CD4-positive, alpha-beta T cell treated with Interleukin-1 beta for 1 hour (primary cell): ENCODE data around the gene LRPAP1.
"Not testable (repeated sequence)": the region's sequence is repeated elsewhere in the genome, so short reads cannot be mapped to it uniquely, and the experiment has no call there.

Source experiments
- DNase-seq, 2 donors: peaks; one replicate each; pipeline ENCODE4 v3.0.0-alpha.2; 2020 to 2022

Gene LRPAP1

DNA sequence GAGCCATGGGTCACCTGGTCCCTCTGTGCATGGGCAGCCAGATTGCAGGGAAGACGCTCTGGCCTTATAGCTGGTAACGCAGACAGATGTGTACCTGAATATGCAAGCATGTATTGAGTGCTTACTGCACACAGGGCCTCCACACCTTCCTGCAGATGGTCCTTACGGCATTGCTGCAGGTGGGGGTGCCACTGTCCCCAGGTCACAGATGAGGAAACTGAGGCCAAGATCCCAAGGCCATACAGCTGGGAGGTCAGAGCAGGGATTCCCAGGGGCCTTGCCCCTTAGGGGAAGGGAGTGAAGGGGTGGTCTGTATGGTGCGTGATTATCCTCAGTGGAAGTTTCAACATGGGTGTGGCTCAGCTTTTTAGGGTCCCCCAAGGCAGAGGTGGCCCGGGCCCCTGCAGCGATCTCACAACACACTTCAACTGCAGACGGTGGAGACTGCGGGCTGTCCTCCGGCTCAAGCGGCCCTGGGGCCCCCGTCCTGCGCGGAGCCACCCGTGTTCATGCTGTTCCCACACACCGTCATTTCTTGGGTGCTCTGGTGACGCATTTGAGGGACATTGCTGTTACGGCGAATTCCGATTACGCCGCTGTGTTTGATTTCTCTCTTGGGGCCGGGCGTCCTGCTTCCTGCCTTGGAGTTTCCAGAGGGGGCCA lies 61.0 kb downstream of the LRPAP1 start:
- no peak for DNase-seq

DNA sequence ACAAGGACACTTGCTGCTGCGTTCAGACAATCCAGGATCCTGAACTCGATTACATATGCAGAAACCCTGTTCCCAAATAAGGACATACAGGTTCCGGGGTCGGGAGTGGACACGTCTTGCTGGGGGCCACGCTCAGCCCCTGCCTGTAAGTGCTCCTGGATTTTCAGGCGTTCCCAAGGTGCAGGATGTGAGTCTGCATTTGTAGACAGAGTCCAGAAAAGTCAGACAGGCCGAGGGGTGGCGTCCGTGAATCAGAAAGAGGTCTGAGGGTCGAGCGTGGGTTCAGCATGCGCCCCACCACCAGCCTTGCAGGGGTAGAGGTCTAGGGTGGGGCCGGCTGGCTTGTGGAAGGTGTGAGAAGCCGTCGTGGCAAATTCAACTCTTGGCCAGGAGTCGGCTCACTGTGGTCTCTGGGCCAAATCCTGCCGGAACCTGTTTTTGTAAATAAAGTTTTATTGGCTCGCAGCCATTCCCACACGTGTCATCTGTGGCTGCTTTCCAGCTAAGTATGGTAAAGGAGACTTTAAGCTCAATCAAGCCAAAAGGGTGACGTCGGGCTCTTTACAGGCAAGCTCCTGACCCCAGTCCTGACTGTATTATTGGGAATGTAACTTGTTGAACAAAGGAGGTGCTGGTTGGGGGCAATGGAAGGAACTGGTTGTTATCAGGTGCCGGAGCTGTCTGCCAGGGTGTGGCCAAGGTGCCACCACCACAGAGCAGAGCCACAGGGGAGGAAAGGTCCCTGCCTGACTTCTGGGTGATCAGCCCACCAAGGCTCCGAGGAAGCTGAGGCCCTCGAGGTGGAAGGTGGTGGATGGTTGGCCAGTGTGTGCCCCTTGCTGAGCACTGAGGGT lies 61.8 kb downstream of the LRPAP1 start:
- no peak for DNase-seq

GRCh38 chr4:3469386-3470243 lies 62.6 kb downstream of the LRPAP1 start:
- DNase-seq: no peak

DNA sequence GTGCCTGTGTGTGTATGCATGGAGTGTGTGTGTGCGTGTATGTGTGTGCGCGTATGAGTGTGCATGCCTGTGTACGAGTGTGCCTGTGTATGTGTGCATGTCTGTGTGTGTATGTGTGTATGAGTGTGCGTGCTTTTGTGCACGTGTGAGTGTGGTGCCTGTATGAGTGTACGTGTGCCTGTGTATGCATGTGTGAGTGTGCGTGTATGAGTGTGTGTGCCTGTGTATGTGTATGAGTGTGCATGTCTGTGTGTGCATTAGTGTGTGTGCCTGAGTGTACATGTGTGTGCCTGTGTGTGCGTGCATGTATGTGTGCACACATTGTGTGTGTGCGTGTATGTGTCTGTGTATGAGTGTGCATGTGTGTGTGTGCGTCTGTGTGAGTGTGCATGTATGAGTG lies 63.4 kb downstream of the LRPAP1 start:
- DNase-seq: no peak

DNA sequence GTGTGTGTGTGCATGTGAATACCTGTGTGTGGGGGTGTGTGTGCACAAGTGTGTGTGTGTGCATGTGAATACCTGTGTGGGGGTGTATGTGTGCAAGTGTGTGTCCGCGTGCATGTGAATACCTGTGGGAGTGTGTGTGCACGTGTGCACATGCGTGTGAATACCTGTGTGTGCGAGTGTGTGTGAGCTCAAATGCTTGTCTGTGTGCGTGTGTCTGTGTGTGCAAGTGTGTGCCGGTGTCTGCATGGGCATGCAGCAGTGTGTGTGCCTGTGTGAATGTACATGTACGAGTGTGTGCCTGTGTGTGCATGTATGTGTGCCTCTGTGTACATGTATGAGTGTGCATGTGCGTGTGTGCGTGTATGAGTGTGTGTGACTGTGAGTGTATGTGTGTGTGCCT lies 64.1 kb downstream of the LRPAP1 start:
- no peak for DNase-seq

DNA sequence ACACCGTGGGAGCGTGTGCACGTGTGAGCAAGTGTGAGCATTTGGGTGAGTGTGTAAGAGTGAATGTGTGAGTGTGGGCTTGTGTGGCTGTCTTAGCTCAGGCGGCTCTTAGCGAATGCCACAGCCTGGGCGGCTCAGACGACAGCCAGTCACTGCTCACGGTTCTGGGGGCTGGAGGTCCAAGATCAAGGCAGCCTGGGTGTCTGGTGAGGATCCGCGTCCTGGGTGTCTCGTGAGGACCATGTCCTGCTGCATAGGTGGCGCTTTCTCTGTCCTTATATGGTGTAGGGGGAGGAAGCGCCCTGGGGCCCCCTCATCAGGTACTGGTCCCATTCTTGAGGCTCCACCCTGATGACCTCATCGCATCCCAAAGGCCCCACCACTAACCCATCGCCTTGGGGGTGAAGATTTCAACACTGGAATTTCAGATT lies 64.6 kb downstream of the LRPAP1 start:
- no peak for DNase-seq

DNA sequence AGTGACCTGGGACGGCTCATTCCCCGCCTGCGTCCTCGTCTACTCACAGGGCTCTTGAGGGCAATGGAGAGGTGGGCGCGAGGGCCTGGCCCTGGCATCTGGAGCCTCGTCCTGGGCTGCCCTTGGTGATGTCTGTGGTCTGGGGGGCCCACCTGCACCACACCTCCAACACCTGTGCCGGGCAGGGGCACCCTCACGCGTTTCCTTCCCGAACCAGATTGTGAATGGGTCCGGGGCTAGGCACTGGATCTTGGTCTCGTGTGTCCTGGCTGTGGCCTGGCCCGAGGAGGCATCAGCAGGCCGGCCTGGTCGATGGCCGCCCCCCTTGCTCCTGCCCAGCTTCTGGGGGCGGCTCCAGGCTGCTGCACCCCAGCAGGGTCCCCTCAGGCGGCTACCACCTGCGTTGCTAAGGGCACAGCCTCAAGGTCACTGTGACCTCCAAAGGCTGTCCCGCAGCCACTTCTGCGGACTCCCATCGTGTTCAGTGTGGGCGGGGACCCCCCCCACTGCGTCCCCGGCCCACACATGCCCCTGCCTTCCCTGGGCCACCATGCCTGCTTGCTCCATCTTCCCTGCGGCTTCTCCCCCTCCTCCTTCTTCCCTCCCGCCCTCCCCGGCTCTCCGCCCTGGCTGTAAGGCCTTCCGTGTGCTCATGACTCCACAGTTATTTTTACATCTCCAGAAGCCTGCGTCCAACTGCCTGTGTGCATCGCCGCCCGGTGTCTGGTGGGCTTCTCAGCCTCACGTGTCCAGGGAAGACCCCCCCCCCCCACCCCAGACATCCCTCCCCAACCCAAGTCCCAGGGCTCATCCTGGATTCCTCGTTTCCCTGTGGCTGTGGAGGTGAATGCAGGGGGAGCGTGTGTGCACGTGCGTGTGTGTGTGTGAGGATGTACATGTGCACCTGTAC lies 65.3 kb downstream of the LRPAP1 start:
- no peak for DNase-seq

- DNase-seq: no peak
Measured at GRCh38 chr4:3465698-3466671, 66.2 kb downstream of the LRPAP1 start.

- no peak for DNase-seq
Measured at GRCh38 chr4:3464911-3465697, 67.1 kb downstream of the LRPAP1 start.

GRCh38 chr4:3464349-3464905 lies 67.8 kb downstream of the LRPAP1 start:
- DNase-seq: no peak

- DNase-seq: no peak
Measured at GRCh38 chr4:3463556-3464348, 68.5 kb downstream of the LRPAP1 start.

DNA sequence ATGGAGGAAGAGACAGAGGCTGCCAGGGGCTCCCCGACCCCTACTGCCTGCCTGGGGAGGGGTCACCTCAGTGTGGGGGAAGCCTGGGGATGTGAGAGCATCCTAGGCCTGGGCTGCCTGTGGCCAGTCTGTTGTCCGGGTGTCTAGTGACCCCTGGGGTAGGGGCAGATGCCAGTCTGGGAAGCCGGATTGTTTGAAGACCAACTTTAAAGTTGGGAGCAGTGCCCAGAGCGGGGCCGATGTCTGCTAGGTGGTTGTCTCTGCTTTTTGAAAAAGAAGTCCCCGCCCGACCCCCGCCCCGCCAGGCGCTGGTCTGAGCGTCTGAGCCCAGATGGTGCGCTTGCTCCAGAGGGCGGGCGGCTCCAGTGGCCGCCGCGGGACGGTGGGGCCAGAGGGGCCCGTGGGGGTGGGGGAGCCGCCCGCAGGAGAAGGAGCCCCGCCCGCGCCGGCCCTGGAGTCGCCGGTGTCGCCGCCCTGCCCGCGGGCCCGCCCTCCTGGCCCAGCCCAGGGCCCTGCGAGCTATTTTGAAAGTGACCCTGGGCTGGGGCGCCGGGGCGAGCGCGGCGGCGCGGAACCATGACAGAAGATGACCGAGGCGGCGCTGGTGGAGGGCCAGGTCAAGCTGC lies 69.3 kb downstream of the LRPAP1 start, which contains the start of gene DOK7:
Gene DOK7, plus strand, starts transcription at position 517 of the 626 bp plus-strand sequence. Its CDS starts 70 bp downstream, at position 587.
- DNase-seq: no peak

- no peak for DNase-seq
Measured at GRCh38 chr4:3462321-3462789, 69.9 kb downstream of the LRPAP1 start.

GRCh38 chr4:3461515-3462291 lies 70.5 kb downstream of the LRPAP1 start:
- DNase-seq: no peak

- DNase-seq: no peak
Measured at GRCh38 chr4:3460926-3461325, 71.3 kb downstream of the LRPAP1 start.

DNA sequence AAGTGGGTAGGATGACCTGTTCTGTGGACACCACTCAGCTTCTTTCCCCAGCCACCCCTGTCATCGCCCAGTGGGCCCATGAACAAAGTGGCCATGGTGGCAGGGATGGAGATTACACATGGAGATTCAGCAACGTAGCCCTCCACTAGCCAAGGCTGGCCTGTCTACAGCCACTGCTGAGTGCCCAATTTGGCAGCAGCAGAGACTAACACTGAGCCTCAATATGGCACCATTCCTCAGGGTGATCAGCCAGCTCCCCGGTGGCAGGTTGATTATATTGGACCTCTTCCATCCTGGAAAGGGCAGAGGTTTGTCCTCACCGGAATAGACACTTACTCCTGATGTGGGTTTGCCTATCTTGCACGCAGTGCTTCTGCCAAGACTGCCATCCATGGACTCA lies 73.1 kb downstream of the LRPAP1 start:
- not testable (repeated sequence) for DNase-seq

GRCh38 chr4:3458371-3458770 lies 73.9 kb downstream of the LRPAP1 start:
- no peak for DNase-seq
